Neutrophil (primary cell): ENCODE measurements around the gene ARMC3.

ENCODE experiments used
- H3K27ac ChIP-seq: fragments of 200-600 bp; sonication (generic); 2 replicates; pipeline ENCODE4 v1.5.1; 2016; ENCODE audit warnings: mild to moderate bottlenecking, moderate library complexity
- H3K27me3 ChIP-seq: fragments of 200-600 bp; sonication (generic); 2 replicates; pipeline ENCODE4 v1.6.0; 2016; ENCODE audit warnings: mild to moderate bottlenecking
- H3K36me3 ChIP-seq: fragments of 200-600 bp; sonication (generic); 2 replicates; pipeline ENCODE4 v1.5.1; 2017
- H3K4me1 ChIP-seq, 2 experiments: fragments of 200-600 bp in 1 of 2; sonication (generic) in 1 of 2; 1 replicate in 1 of 2; 2 replicates in 1 of 2; pipeline versions ENCODE4 v1.5.1 to v1.6.1; 2013 to 2016; ENCODE audit warnings: low read depth in 1 of 2, low read length in 1 of 2, mild to moderate bottlenecking in 1 of 2, moderate library complexity in 1 of 2; ENCODE audit not compliant: control insufficient read depth in 1 of 2, insufficient read depth in 1 of 2
- H3K4me3 ChIP-seq, 2 experiments: fragments of 200-600 bp in 1 of 2; sonication (generic) in 1 of 2; 1 replicate in 1 of 2; 2 replicates in 1 of 2; pipeline ENCODE4 v1.5.1; 2013 to 2016; ENCODE audit warnings: low read depth in 1 of 2, low read length in 1 of 2, mild to moderate bottlenecking in 1 of 2, moderate library complexity in 1 of 2
- H3K9me3 ChIP-seq: fragments of 200-600 bp; sonication (generic); 2 replicates; pipeline ENCODE4 v1.5.1; 2016
- CTCF ChIP-seq: fragments of 200-600 bp; sonication (generic); IDR thresholded peaks from 2 replicates; pipeline ENCODE4 v1.5.1; 2016; ENCODE audit warnings: antibody characterized with exemption

ARMC3 gene

GRCh38 chr10:22958338-22958737, 30.5 kb downstream of the ARMC3 start:
- H3K27ac ChIP-seq: no peak overlapping the region
- no peaks in the 10 kb centered on the region for H3K36me3 ChIP-seq
- no peaks in the 10 kb centered on the region for H3K4me1 ChIP-seq
- no peaks in the 10 kb centered on the region for H3K27me3 ChIP-seq
- no peaks in the 10 kb centered on the region for H3K9me3 ChIP-seq
- no peak for TF ChIP-seq CTCF
- no peak overlapping the region for H3K4me3 ChIP-seq

- Histone ChIP-seq H3K36me3 (no peaks in the 10 kb centered on the region), H3K4me1 (no peaks in the 10 kb centered on the region), H3K9me3 (no peaks in the 10 kb centered on the region), H3K27ac (no peak overlapping the region), H3K27me3 (no peaks in the 10 kb centered on the region), H3K4me3 (no peak overlapping the region)
- TF ChIP-seq CTCF: no peak
Observed at GRCh38 chr10:22959292-22959691, 31.4 kb downstream of the ARMC3 start.

GRCh38 chr10:22959950-22960349, 32.1 kb downstream of the ARMC3 start:
- no peak overlapping the region for H3K27ac ChIP-seq
- no peaks in the 10 kb centered on the region for H3K9me3 ChIP-seq
- TF ChIP-seq CTCF: no peak
- no peaks in the 10 kb centered on the region for H3K4me1 ChIP-seq
- H3K36me3 ChIP-seq: no peaks in the 10 kb centered on the region
- H3K27me3 ChIP-seq: no peaks in the 10 kb centered on the region
- no peak overlapping the region for H3K4me3 ChIP-seq

- no peaks in the 10 kb centered on the region for H3K36me3 ChIP-seq
- TF ChIP-seq CTCF: no peak
- H3K4me1 ChIP-seq: no peaks in the 10 kb centered on the region
- no peaks in the 10 kb centered on the region for H3K27me3 ChIP-seq
- H3K4me3 ChIP-seq: no peak overlapping the region
- no peak overlapping the region for H3K27ac ChIP-seq
- H3K9me3 ChIP-seq: no peaks in the 10 kb centered on the region
Observed at GRCh38 chr10:22962817-22963216, 35.0 kb downstream of the ARMC3 start.

- H3K27ac ChIP-seq: no peak overlapping the region
- H3K36me3 ChIP-seq: no peaks in the 10 kb centered on the region
- no peaks in the 10 kb centered on the region for H3K9me3 ChIP-seq
- no peak overlapping the region for H3K4me3 ChIP-seq
- no peaks in the 10 kb centered on the region for H3K27me3 ChIP-seq
- H3K4me1 ChIP-seq: no peaks in the 10 kb centered on the region
- no peak for TF ChIP-seq CTCF
Observed at GRCh38 chr10:22969704-22970103, 41.9 kb downstream of the ARMC3 start.

- TF ChIP-seq CTCF: no peak
- H3K27me3 ChIP-seq: no peaks in the 10 kb centered on the region
- H3K36me3 ChIP-seq: no peaks in the 10 kb centered on the region
- no peak overlapping the region for H3K4me3 ChIP-seq
- no peaks in the 10 kb centered on the region for H3K9me3 ChIP-seq
- no peak overlapping the region for H3K27ac ChIP-seq
- no peaks in the 10 kb centered on the region for H3K4me1 ChIP-seq
Observed at GRCh38 chr10:22976534-22976933, 48.7 kb downstream of the ARMC3 start.
